ENCODE data around the gene ROCK1. TPM values are rescaled to one million over a fixed set of nuclear protein-coding genes. Genes with fewer than 3 reads are reported as not detected.

ROCK1 gene
- total and polyA plus RNA-seq, 9 of the 15 experiments (the other 6 are each of a cell fraction or from before 2014, with no cell fraction given), result 7.4 to 28.6 (median 17.7) TPM

DNA sequence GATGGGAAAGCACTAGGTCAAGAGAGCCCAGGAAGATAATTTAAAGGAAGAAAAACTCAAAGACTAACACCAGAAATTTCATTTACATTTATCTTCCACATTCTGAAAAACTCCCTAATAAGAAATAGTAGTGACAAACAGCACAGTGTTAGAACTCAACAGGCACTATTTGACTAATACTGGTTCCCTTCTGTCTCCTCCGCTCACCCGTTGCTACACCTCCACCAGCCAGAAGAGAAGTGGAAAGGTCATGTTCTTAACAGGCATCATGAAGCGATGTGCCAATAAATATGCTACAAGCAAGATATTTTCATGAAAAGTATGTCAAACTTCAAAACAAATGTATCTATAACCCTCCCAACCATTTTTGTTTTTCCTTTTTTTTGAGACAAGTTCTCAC is 5.7 kb downstream of the ROCK1 start (continued):
- TF ChIP-seq, protein P1, sequence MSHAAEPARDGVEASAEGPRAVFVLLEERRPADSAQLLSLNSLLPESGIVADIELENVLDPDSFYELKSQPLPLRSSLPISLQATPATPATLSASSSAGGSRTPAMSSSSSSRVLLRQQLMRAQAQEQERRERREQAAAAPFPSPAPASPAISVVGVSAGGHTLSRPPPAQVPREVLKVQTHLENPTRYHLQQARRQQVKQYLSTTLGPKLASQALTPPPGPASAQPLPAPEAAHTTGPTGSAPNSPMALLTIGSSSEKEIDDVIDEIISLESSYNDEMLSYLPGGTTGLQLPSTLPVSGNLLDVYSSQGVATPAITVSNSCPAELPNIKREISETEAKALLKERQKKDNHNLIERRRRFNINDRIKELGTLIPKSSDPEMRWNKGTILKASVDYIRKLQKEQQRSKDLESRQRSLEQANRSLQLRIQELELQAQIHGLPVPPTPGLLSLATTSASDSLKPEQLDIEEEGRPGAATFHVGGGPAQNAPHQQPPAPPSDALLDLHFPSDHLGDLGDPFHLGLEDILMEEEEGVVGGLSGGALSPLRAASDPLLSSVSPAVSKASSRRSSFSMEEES (CRISPR knock-in tag; IDR thresholded peaks at IDR 0.05), result no peak
- no peak for TF ChIP-seq CHD2 (IDR thresholded peaks at IDR 0.05; ENCODE audit: low read depth, low read length)
- no peak for TF ChIP-seq GABPA (tag; conservative IDR thresholded peaks at IDR 0.05; ENCODE audit: low read depth)

DNA sequence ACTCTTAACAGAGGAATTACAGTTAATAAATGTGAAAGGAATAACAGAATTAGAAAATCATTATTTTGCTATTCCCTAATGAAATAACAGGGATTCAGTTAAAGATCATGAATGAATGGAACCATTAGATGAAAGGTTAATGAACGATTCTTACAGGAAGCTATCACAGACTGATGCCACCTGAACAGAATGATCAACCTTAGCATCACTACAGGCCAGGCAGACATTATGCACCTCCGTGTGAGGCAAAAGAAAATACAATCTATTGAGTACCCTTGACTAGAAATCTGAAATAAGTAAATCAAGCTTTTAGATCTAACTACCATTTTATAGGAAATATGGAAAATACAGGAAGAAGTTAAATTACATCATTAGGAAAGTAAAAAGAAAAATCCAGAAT is 10.4 kb downstream of the ROCK1 start:
- POLR2A ChIA-PET, result interaction anchor here (0.9 to 1.2 kb wide), 3 partner anchors 11 to 14 kb away, joined by 3 read pairs; partner anchors contain the start of gene ROCK1

More for the DNA sequence above, 10.4 kb downstream of the ROCK1 start:
- peaks cover 69% of the 10 kb centered on the region for H3K79me2 ChIP-seq (ENCODE audit: control insufficient read depth, insufficient read depth, low read length)
- H4K20me1 ChIP-seq (replicated peaks; ENCODE audit: control insufficient read depth, insufficient read depth, low read length), result no peaks in the 10 kb centered on the region
- no peaks in the 10 kb centered on the region for H3K27me3 ChIP-seq (ENCODE audit: control insufficient read depth in 2 of 2, insufficient read depth in 2 of 2, low read length in 2 of 2)
- no peak overlapping the region for H3K4me2 ChIP-seq (ENCODE audit: insufficient read depth, low read length)
- H3K27ac ChIP-seq (ENCODE audit: extremely low read depth, low read depth, low read length), result no peak overlapping the region
- TF ChIP-seq, protein P2, sequence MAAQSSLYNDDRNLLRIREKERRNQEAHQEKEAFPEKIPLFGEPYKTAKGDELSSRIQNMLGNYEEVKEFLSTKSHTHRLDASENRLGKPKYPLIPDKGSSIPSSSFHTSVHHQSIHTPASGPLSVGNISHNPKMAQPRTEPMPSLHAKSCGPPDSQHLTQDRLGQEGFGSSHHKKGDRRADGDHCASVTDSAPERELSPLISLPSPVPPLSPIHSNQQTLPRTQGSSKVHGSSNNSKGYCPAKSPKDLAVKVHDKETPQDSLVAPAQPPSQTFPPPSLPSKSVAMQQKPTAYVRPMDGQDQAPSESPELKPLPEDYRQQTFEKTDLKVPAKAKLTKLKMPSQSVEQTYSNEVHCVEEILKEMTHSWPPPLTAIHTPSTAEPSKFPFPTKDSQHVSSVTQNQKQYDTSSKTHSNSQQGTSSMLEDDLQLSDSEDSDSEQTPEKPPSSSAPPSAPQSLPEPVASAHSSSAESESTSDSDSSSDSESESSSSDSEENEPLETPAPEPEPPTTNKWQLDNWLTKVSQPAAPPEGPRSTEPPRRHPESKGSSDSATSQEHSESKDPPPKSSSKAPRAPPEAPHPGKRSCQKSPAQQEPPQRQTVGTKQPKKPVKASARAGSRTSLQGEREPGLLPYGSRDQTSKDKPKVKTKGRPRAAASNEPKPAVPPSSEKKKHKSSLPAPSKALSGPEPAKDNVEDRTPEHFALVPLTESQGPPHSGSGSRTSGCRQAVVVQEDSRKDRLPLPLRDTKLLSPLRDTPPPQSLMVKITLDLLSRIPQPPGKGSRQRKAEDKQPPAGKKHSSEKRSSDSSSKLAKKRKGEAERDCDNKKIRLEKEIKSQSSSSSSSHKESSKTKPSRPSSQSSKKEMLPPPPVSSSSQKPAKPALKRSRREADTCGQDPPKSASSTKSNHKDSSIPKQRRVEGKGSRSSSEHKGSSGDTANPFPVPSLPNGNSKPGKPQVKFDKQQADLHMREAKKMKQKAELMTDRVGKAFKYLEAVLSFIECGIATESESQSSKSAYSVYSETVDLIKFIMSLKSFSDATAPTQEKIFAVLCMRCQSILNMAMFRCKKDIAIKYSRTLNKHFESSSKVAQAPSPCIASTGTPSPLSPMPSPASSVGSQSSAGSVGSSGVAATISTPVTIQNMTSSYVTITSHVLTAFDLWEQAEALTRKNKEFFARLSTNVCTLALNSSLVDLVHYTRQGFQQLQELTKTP (IDR thresholded peaks at IDR 0.05; ENCODE audit: low read depth in 1 of 2, partially characterized antibody in 2 of 2), result no peak
- no peak for TF ChIP-seq SAFB2 (IDR thresholded peaks at IDR 0.05; ENCODE audit: borderline replicate concordance, low read depth, low read length, severe bottlenecking)
- no peak for TF ChIP-seq DMBX1 (CRISPR knock-in tag; IDR thresholded peaks at IDR 0.05; ENCODE audit: borderline replicate concordance)
- TF ChIP-seq HEY1 (CRISPR knock-in tag; IDR thresholded peaks at IDR 0.05; ENCODE audit: borderline replicate concordance), result no peak
- TF ChIP-seq, protein P3, sequence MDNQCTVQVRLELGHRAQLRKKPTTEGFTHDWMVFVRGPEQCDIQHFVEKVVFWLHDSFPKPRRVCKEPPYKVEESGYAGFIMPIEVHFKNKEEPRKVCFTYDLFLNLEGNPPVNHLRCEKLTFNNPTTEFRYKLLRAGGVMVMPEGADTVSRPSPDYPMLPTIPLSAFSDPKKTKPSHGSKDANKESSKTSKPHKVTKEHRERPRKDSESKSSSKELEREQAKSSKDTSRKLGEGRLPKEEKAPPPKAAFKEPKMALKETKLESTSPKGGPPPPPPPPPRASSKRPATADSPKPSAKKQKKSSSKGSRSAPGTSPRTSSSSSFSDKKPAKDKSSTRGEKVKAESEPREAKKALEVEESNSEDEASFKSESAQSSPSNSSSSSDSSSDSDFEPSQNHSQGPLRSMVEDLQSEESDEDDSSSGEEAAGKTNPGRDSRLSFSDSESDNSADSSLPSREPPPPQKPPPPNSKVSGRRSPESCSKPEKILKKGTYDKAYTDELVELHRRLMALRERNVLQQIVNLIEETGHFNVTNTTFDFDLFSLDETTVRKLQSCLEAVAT (IDR thresholded peaks at IDR 0.05), result no peak
- in situ Hi-C loops (cut with MboI), result no loop called here
- H3K4me1 ChIP-seq (replicated peaks in 1 of 2; ENCODE audit: control insufficient read depth in 2 of 2, insufficient read depth in 2 of 2, low read length in 2 of 2), result no peaks in the 10 kb centered on the region
- ATAC-seq, result no peak
- no peak for FAIRE-seq
- DNase-seq (ENCODE audit: extremely low read depth in 1 of 4, low spot score in 3 of 4), result no peak
- no peaks in the 10 kb centered on the region for H3K9me3 ChIP-seq (replicated peaks; ENCODE audit: control insufficient read depth, insufficient read depth, low read depth, low read length)
- CTCF ChIA-PET (ENCODE audit: low intra/inter-chr PET ratio), result no interaction called here
- 33% methylated on average over 2 of the region's 2 CpGs for WGBS (ENCODE audit: insufficient coverage, low coverage, missing lambda C conversion rate)
- H3K9me1 ChIP-seq (ENCODE audit: control insufficient read depth, insufficient read depth, low read length), result no peaks in the 10 kb centered on the region
- H3K4me3 ChIP-seq, result no peak overlapping the region
- no peak overlapping the region for H2AFZ ChIP-seq (ENCODE audit: low read depth, low read length)
- intact Hi-C loops (cut with micrococcal nuclease), result no loop called here
- BruUV-seq (replicated peaks), result no TSS peak
- no peaks in the 10 kb centered on the region for H3K36me3 ChIP-seq (ENCODE audit: control insufficient read depth, insufficient read depth, low read length)
- H3K9ac ChIP-seq (ENCODE audit: insufficient read depth in 1 of 2, low read depth in 2 of 2, low read length in 2 of 2), result no peak overlapping the region
